SU-DHL-6 (cell line): ENCODE data around the gene PPM1G.

Experiments
- EZH2phosphoT487 ChIP-seq: fragments of 200-600 bp; sonication (generic), shearing (Covaris generic); conservative IDR thresholded peaks from 2 replicates; pipeline ENCODE4 v1.6.1; 2018; ENCODE audit warnings: mild to moderate bottlenecking, antibody characterized with exemption, low read length, moderate library complexity, mixed read lengths
- TF ChIP-seq, protein P1 (sequence below): fragments of 200-600 bp; sonication (generic); IDR thresholded peaks from one replicate; pipeline ENCODE4 v1.5.1; 2017; ENCODE audit warnings: antibody characterized with exemption, mild to moderate bottlenecking, low read length, moderate library complexity; ENCODE audit not compliant: insufficient read depth, poor library complexity, severe bottlenecking

DNA sequence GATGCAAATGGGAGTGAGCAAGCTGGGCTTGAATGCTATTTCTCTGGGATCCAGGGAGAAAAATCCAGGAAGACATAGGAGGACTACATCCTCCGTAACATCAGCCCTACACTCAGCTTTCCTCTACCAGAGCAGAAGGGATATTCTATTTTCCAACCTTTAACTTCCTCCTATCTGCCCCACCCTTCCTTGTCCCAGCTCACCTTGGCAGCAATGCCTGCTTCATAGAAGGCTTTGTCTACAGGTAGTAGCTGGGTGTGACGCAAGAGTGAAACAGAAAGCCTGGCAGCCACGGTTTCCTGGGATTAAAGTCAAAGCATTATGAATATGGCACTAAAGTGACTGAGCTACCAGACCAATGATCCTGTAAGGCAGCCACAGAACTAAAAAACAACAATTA, 36.7 kb upstream of the PPM1G start:
- TF ChIP-seq, protein P1, sequence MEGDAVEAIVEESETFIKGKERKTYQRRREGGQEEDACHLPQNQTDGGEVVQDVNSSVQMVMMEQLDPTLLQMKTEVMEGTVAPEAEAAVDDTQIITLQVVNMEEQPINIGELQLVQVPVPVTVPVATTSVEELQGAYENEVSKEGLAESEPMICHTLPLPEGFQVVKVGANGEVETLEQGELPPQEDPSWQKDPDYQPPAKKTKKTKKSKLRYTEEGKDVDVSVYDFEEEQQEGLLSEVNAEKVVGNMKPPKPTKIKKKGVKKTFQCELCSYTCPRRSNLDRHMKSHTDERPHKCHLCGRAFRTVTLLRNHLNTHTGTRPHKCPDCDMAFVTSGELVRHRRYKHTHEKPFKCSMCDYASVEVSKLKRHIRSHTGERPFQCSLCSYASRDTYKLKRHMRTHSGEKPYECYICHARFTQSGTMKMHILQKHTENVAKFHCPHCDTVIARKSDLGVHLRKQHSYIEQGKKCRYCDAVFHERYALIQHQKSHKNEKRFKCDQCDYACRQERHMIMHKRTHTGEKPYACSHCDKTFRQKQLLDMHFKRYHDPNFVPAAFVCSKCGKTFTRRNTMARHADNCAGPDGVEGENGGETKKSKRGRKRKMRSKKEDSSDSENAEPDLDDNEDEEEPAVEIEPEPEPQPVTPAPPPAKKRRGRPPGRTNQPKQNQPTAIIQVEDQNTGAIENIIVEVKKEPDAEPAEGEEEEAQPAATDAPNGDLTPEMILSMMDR = no peak
- TF ChIP-seq EZH2phosphoT487 = no peak
